ENCODE results near the gene PRKCE.

Gene PRKCE

GRCh38 chr2:45786030-45786835, 134.8 kb downstream of the PRKCE start:
- no peak for DNase-seq

GRCh38 chr2:45786836-45787357, 135.4 kb downstream of the PRKCE start:
- DNase-seq, result no peak

GRCh38 chr2:45788401-45788800, 136.9 kb downstream of the PRKCE start:
- no peak for DNase-seq

GRCh38 chr2:45789317-45789716, 137.8 kb downstream of the PRKCE start:
- DNase-seq, result no peak

GRCh38 chr2:45789961-45790723, 138.7 kb downstream of the PRKCE start:
- no peak for DNase-seq

DNA sequence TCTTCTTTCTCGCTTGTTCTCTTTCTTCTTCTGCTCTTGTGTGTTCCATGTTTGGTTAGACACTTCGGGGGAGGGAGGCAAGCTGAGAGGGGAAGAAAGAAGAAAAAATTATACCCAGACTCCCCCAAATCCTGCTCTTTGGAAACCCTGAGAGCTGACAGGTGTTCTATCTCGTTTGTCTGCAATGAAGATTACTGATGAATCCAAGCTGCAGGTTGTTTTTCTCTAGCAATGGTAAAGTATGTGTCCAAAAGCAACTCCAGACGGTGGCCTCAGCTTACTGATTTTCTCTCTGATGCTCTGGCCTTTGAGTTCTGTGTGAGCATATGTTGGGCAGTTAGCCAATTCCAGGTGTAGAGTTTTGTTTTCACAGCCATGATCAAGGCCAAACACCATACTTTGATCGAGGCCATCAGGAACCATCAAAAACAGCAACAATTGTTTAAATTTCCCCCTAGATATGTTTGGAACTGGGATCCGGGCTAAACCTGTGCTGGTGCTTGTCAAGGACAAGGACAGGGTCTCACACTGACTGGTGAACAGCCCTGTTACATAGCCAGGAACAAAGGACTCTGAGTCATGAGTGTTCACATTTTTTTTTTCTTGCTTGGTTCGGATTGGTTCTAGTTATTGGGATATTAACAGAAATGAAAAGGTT, 142.0 kb downstream of the PRKCE start:
- DNase-seq, result no peak

GRCh38 chr2:45794134-45794617, 142.7 kb downstream of the PRKCE start:
- DNase-seq, result no peak

- no peak for DNase-seq
Measured at GRCh38 chr2:45796500-45796899, 145.0 kb downstream of the PRKCE start.

GRCh38 chr2:45797451-45798230, 146.2 kb downstream of the PRKCE start:
- no peak for DNase-seq

- no peak for DNase-seq
Measured at GRCh38 chr2:45799679-45800381, 148.4 kb downstream of the PRKCE start.

DNA sequence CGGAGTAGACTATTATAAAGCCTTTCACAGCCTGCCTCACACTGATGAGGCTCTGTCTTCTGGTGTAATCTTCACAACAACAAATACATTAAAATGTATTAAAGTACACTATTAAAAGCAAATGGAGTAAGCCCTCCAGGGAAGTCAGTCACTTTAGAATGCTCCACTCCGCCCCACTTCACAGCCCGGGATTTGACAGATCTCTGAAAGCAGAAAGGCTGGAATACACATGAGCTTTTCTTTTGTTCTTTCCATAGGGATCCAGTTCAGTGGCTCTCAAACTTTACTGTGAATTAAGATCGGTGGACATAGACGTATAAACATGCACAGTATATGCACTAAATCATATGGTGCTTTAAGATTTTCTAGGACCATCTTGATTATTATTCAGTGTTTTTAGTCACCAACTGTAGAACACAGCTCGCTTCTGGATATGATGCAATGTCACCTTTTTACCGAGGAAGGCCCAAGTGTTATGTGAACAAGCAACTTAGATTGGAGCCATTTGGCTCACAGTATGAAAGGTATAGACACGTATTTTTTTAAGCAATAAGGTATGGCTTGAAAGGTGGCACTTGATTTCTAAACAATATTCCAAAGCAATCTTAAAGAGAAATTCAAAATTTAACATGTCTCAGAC, 151.1 kb downstream of the PRKCE start:
- DNase-seq, result no peak

DNA sequence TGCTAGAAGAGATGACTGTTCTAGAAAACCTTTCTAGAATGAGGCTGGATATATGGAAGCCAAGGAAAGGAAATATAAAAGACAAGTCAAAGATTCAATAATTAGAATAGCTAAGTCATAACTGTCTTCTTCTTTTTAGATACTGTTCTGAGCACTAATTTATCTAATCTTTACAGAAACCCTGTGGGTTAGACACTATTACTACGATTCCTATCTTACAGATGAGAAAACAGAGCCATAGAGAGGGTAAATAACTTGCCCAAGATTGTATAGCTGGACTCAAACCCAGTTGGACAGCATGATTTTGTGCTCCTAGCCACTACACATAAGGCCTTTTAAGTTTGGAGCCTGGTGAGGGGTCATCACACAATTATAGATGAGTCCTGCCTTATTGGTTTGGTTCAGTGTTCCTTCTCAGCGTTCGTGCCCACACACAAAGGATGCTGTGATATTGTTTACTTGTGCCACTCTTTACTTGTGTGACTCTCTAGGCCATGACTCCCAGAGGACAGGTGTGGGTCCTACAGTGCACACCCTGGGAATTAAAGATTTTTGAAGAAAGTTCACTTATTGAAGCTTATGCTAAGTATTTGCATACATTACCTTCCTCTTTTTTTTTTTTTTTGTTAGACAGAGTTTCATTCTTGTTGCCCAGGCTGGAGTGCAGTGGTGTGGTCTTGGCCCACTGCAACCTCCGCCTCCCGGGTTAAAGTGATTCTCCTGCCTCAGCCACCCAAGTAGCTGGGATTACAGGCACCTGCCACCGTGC, 153.7 kb downstream of the PRKCE start:
- DNase-seq, result no peak

DNA sequence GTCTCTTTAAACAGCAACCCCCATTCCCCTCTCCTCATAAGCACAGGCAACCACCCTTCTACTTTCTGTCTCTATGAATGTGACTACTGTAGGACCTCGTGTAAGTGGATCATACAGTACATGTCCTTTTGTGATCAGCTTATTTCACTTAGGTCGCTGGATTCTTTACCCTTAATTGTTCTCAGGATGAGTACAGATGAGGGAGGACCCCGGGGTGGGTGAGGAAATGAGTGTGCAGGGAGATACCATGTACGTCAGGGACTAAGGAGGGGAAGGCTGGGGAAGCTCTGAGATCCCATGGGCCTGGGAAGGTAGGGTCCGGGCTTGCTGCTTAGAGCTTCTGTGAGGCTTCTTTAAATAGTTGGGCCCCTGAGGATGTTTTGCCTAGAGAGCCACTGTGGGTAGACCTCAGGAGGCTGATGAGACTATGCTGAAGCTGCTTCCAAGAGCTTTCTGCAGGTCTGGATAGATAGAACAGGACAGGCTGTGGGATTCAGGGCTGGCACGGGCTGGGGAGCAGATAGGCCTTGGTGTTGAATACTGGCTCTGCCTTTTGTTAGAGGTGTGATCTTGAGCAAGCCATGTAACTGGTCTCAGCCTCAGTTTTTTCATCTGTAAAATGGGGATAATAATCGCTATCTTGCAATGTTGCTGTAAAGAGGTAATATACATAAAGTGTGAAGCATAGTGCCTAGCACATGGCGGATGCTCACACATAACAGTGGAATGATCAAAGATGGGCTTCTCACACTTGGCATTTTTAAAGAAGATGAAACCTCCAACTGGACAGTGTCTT, 155.3 kb downstream of the PRKCE start:
- no peak for DNase-seq

- DNase-seq, result peak in 1 of 2 experiments; percentile 35
Measured at GRCh38 chr2:45808294-45808800, 156.9 kb downstream of the PRKCE start.

- DNase-seq, result no peak
Measured at GRCh38 chr2:45809205-45809604, 157.7 kb downstream of the PRKCE start.

DNA sequence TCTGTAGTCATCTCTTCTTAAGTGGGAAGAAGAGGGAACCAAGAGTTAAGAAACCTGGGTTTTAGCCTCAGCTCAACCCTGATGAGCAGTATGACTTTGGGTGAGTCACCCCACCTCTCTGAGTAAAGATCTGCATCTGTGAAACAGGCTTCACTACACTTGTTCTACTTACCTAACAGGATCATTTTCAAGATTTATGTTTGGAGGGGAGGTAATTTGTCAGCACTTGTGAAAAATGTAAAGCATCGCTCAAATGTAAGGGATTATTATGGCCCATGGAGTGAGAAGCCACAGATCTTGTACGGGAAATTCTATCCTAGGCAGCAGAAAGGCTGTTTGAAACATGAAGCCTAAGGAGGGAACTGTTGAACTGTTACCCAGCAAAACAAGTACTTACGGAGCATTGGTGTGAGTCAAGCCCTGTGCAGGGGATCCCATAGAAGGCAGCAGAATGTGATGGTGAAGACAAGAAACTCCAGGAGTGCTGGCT, 160.6 kb downstream of the PRKCE start:
- no peak for DNase-seq

GRCh38 chr2:45813003-45813941, 161.8 kb downstream of the PRKCE start:
- peak; percentile 60 to 79 for DNase-seq

DNA sequence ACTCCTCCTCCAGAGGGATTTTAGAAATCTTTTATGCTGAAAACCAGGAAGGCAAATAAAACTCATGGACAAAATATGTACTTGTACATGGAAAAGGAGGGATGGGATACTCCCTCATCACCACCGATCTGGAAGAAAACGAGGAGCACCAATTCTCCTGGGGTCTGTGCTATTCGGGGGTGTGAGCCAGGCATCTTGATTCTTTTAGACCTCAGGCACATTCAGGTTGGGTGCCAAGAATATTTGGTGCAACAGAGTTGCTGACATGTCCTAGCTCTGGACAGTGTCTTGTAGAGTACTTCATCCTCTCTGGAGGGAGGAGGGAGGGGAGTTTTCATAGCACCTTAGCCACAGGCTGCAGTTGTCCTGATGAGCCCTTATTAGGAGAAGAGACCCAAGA, 163.0 kb downstream of the PRKCE start:
- no peak for DNase-seq

Measured in NCI-H446 (cell line).